ENCODE data around the gene TRMO.

DNA sequence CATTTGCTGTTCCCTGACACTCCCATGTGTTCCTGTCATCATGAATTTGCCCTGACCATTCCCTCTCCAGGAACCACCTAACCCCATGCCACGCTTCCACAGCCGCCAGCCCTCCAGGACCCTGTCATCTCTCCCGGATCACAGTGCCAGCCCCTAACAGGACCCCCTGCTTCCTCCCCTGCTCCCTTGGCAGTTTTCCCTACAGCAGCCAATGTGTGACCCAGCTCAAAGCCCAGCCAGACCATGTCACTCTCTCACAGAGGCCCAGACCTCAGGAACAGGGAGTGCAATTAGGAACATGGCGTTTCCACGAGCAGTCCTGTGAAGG is 61.2 kb downstream of the TRMO start:
- TF ChIP-seq, protein P1, sequence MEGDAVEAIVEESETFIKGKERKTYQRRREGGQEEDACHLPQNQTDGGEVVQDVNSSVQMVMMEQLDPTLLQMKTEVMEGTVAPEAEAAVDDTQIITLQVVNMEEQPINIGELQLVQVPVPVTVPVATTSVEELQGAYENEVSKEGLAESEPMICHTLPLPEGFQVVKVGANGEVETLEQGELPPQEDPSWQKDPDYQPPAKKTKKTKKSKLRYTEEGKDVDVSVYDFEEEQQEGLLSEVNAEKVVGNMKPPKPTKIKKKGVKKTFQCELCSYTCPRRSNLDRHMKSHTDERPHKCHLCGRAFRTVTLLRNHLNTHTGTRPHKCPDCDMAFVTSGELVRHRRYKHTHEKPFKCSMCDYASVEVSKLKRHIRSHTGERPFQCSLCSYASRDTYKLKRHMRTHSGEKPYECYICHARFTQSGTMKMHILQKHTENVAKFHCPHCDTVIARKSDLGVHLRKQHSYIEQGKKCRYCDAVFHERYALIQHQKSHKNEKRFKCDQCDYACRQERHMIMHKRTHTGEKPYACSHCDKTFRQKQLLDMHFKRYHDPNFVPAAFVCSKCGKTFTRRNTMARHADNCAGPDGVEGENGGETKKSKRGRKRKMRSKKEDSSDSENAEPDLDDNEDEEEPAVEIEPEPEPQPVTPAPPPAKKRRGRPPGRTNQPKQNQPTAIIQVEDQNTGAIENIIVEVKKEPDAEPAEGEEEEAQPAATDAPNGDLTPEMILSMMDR (IDR thresholded peaks at IDR 0.05): no peak
- no peak for TF ChIP-seq POLR2A (IDR thresholded peaks at IDR 0.05)
